ENCODE results near the gene PHF21A. TPM values are rescaled to one million over a fixed set of nuclear protein-coding genes. Genes with fewer than 3 reads are reported as not detected.

Gene PHF21A
- total and polyA plus RNA-seq, 2 of the 13 experiments (the other 11 are each of a cell fraction or from before 2014, with no cell fraction given): 4.1 to 34.6 TPM

- Histone ChIP-seq H3K27ac (ENCODE audit: extremely low read length, insufficient read depth, low read length) (peak overlapping the region; percentile 42), H3K36me3 (replicated peaks in 1 of 2; ENCODE audit: control insufficient read depth in 1 of 2, insufficient read depth in 2 of 2, low read length in 2 of 2) (peaks cover 9 to 34% of the 10 kb centered on the region in 2 experiments; a peak in 4 of 5 replicates), H2AFZ (ENCODE audit: low read length) (no peak overlapping the region), H3K27me3 (ENCODE audit: control insufficient read depth in 1 of 2, insufficient read depth in 2 of 2, low read length in 2 of 2) (no peaks in the 10 kb centered on the region), H3K79me2 (ENCODE audit: insufficient read depth, low read length) (no peaks in the 10 kb centered on the region), H4K20me1 (ENCODE audit: insufficient read depth, low read length) (no peaks in the 10 kb centered on the region), H3K4me1 (ENCODE audit: insufficient read depth, low read length) (peaks cover 16% of the 10 kb centered on the region), H3K9ac (ENCODE audit: insufficient read depth, low read depth, low read length) (no peak overlapping the region), H3K9me3 (ENCODE audit: low read length) (no peaks in the 10 kb centered on the region), H3K4me3 (replicated peaks in 1 of 3; ENCODE audit: insufficient read depth in 1 of 3, low read depth in 2 of 3, low read length in 3 of 3) (no peak overlapping the region), H3K4me2 (ENCODE audit: low read depth, low read length) (no peak overlapping the region)
- 72% methylated on average over 12 of the region's 12 CpGs for WGBS (ENCODE audit: low lambda C conversion rate)
- ATAC-seq: peak; percentile 72
- ChIA-PET CTCF (ENCODE audit: low intra/inter-chr PET ratio, low total read pairs) (no interaction called here), POLR2A (no interaction called here)
- no peak for DNase-seq (ENCODE audit: low spot score)
- TF ChIP-seq ZNF644 (CRISPR knock-in tag; IDR thresholded peaks at IDR 0.05; ENCODE audit: low read depth) (no peak), PHF21A (CRISPR knock-in tag; IDR thresholded peaks at IDR 0.05) (0 out of 2 replicates have a peak, but pooled peaks have one; percentile 17)
- in situ Hi-C loops (cut with HindIII; ENCODE audit: extremely low pct_ligation_motif_present, low pct_unique_long_range_greater_than_20kb) (no loop called here), intact Hi-C loops (cut with micrococcal nuclease; ENCODE audit: unreplicated experiment) (no loop called here)
- no TSS peak for BruUV-seq (replicated peaks)
- no peak for FAIRE-seq
Observed at GRCh38 chr11:45934580-45935318, 186.5 kb downstream of the PHF21A start.

DNA sequence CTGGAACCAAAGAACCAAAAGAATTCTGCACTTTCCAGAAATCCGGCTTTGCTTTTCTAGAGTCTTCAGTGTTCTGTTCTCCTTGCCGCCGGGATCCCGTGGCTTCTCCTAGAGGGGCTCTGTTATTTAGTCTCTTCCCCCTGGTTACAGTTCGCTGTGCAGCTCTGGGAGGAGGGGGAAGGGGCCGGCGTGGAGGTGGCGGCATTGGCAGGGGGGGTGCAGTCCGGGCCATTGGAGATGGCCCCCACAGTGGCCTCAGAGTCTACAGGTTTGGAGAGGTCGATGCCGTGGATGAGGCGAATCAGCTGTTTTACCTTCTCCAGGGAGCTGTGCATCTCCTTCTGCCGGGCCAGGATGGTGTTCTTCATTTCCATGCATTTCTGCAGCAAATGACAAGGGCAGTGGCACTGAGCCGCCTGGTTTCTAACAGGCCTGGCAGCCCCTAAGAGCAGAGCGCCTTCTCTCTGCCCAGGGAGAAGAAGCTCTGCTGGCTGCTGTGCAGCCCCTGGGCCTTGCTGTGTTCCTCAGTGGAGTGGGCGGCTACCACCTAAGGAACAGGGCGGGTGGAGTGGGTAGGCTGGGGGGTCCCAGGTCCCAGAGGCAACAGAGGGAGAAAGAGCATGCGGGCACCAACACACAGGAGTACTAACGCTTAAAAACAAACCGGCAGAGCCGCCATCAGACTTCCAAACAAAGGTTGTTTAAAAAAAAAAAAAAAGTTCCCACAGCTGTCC, 187.2 kb downstream of the PHF21A start:
- Histone ChIP-seq H4K20me1 (ENCODE audit: insufficient read depth, low read length) (no peaks in the 10 kb centered on the region), H3K4me2 (ENCODE audit: low read depth, low read length) (no peak overlapping the region), H3K4me3 (replicated peaks in 1 of 3; ENCODE audit: insufficient read depth in 1 of 3, low read depth in 2 of 3, low read length in 3 of 3) (no peak overlapping the region), H3K27me3 (ENCODE audit: control insufficient read depth in 1 of 2, insufficient read depth in 2 of 2, low read length in 2 of 2) (no peaks in the 10 kb centered on the region), H3K9ac (ENCODE audit: insufficient read depth, low read depth, low read length) (no peak overlapping the region), H3K36me3 (replicated peaks in 1 of 2; ENCODE audit: control insufficient read depth in 1 of 2, insufficient read depth in 2 of 2, low read length in 2 of 2) (peaks cover 9 to 34% of the 10 kb centered on the region in 2 experiments; a peak in 4 of 5 replicates), H3K4me1 (ENCODE audit: insufficient read depth, low read length) (peaks cover 23% of the 10 kb centered on the region), H2AFZ (ENCODE audit: low read length) (no peak overlapping the region), H3K9me3 (ENCODE audit: low read length) (no peaks in the 10 kb centered on the region), H3K79me2 (ENCODE audit: insufficient read depth, low read length) (no peaks in the 10 kb centered on the region), H3K27ac (ENCODE audit: extremely low read length, insufficient read depth, low read length) (peak overlapping the region; percentile 42)
- no peak for FAIRE-seq
- DNase-seq (ENCODE audit: low spot score): no peak
- POLR2A ChIA-PET: no interaction called here
- 96% methylated on average over 18 of the region's 21 CpGs for WGBS (ENCODE audit: low lambda C conversion rate)
- in situ Hi-C loops (cut with HindIII; ENCODE audit: extremely low pct_ligation_motif_present, low pct_unique_long_range_greater_than_20kb): no loop called here
- CTCF ChIA-PET (ENCODE audit: low intra/inter-chr PET ratio, low total read pairs): no interaction called here
- intact Hi-C loops (cut with micrococcal nuclease; ENCODE audit: unreplicated experiment): no loop called here
- BruUV-seq (replicated peaks): no TSS peak
- ATAC-seq: no peak; the same call in 2 of the 3 replicates
- TF ChIP-seq, protein P1, sequence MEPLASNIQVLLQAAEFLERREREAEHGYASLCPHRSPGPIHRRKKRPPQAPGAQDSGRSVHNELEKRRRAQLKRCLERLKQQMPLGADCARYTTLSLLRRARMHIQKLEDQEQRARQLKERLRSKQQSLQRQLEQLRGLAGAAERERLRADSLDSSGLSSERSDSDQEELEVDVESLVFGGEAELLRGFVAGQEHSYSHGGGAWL (CRISPR knock-in tag; IDR thresholded peaks at IDR 0.05): no peak
- TF ChIP-seq ELF4 (CRISPR knock-in tag; IDR thresholded peaks at IDR 0.05; ENCODE audit: borderline replicate concordance) (no peak), IRF2 (CRISPR knock-in tag; IDR thresholded peaks at IDR 0.05) (no peak), MZF1 (CRISPR knock-in tag; IDR thresholded peaks at IDR 0.05; ENCODE audit: borderline replicate concordance) (no peak), ZNF143 (CRISPR knock-in tag; IDR thresholded peaks at IDR 0.05) (no peak), ZNF253 (CRISPR knock-in tag; IDR thresholded peaks at IDR 0.05; ENCODE audit: borderline replicate concordance) (no peak)
- TF ChIP-seq, protein P2, sequence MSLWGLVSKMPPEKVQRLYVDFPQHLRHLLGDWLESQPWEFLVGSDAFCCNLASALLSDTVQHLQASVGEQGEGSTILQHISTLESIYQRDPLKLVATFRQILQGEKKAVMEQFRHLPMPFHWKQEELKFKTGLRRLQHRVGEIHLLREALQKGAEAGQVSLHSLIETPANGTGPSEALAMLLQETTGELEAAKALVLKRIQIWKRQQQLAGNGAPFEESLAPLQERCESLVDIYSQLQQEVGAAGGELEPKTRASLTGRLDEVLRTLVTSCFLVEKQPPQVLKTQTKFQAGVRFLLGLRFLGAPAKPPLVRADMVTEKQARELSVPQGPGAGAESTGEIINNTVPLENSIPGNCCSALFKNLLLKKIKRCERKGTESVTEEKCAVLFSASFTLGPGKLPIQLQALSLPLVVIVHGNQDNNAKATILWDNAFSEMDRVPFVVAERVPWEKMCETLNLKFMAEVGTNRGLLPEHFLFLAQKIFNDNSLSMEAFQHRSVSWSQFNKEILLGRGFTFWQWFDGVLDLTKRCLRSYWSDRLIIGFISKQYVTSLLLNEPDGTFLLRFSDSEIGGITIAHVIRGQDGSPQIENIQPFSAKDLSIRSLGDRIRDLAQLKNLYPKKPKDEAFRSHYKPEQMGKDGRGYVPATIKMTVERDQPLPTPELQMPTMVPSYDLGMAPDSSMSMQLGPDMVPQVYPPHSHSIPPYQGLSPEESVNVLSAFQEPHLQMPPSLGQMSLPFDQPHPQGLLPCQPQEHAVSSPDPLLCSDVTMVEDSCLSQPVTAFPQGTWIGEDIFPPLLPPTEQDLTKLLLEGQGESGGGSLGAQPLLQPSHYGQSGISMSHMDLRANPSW (CRISPR knock-in tag; IDR thresholded peaks at IDR 0.05; ENCODE audit: borderline replicate concordance): no peak
- TF ChIP-seq, protein P3, sequence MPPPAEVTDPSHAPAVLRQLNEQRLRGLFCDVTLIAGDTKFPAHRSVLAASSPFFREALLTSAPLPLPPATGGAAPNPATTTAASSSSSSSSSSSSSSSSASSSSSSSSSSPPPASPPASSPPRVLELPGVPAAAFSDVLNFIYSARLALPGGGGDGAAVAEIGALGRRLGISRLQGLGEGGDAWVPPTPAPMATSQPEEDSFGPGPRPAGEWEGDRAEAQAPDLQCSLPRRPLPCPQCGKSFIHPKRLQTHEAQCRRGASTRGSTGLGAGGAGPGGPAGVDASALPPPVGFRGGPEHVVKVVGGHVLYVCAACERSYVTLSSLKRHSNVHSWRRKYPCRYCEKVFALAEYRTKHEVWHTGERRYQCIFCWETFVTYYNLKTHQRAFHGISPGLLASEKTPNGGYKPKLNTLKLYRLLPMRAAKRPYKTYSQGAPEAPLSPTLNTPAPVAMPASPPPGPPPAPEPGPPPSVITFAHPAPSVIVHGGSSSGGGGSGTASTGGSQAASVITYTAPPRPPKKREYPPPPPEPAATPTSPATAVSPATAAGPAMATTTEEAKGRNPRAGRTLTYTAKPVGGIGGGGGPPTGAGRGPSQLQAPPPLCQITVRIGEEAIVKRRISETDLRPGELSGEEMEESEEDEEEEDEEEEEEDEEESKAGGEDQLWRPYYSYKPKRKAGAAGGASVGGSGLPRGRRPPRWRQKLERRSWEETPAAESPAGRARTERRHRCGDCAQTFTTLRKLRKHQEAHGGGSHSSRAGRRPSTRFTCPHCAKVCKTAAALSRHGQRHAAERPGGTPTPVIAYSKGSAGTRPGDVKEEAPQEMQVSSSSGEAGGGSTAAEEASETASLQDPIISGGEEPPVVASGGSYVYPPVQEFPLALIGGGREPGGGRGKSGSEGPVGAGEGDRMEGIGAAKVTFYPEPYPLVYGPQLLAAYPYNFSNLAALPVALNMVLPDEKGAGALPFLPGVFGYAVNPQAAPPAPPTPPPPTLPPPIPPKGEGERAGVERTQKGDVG (CRISPR knock-in tag; IDR thresholded peaks at IDR 0.05; ENCODE audit: borderline replicate concordance): no peak
